HepG2 (cell line): ENCODE data around the gene FBLIM1.

Experiments used
- ARID3A ChIP-seq: IDR thresholded peaks from 2 replicates; pipeline ENCODE4 v1.6.1; 2012; ENCODE audit warnings: low read depth, low read length, improper control_type of control experiment
- FLYWCH1 ChIP-seq: sonication (generic); formaldehyde crosslinking; IDR thresholded peaks from 2 replicates; pipeline ENCODE4 v1.8.1; 2023; ENCODE audit warnings: mild to moderate bottlenecking, missing genetic modification reagents
- HNF4A ChIP-seq: sonication (generic); formaldehyde crosslinking; IDR thresholded peaks from 2 replicates; pipeline ENCODE4 v1.4.0; 2020; ENCODE audit warnings: missing genetic modification reagents
- HNRNPLL ChIP-seq: fragments of 200-400 bp; formaldehyde crosslinking; IDR thresholded peaks from 2 replicates; pipeline ENCODE4 v1.6.1; 2017; ENCODE audit warnings: mild to moderate bottlenecking, low read depth, low read length; ENCODE audit not compliant: poor library complexity, severe bottlenecking
- MTA1 ChIP-seq: sonication (generic); formaldehyde crosslinking; IDR thresholded peaks from 2 replicates; pipeline ENCODE4 v1.4.0; 2020; ENCODE audit warnings: missing genetic modification reagents, mild to moderate bottlenecking, borderline replicate concordance
- PBX3 ChIP-seq: sonication (generic); formaldehyde crosslinking; IDR thresholded peaks from 2 replicates; pipeline ENCODE4 v1.8.1; 2023; ENCODE audit warnings: missing genetic modification reagents, inconsistent platforms, borderline replicate concordance
- POLR2A ChIP-seq, 2 experiments: IDR thresholded peaks; 2 replicates each; pipeline ENCODE4 v1.6.1; 2011; ENCODE audit warnings: low read depth in 2 of 2, low read length in 2 of 2, mild to moderate bottlenecking in 1 of 2, moderate library complexity in 1 of 2; ENCODE audit not compliant: insufficient read depth in 1 of 2
- REST ChIP-seq, 2 experiments: IDR thresholded peaks; 2 replicates each; pipeline ENCODE4 v1.6.1; 2011 to 2012; ENCODE audit warnings: low read length in 2 of 2, borderline replicate concordance in 1 of 2, low read depth in 1 of 2, mild to moderate bottlenecking in 1 of 2, moderate library complexity in 1 of 2
- TAF1 ChIP-seq: sonication (generic); formaldehyde crosslinking; IDR thresholded peaks from 2 replicates; pipeline ENCODE4 v1.4.0; 2020; ENCODE audit warnings: missing genetic modification reagents
- TARDBP ChIP-seq: sonication (generic); formaldehyde crosslinking; IDR thresholded peaks from 2 replicates; pipeline ENCODE4 v1.8.0; 2022; ENCODE audit warnings: mild to moderate bottlenecking, missing genetic modification reagents

- TF ChIP-seq REST (IDR thresholded peaks at IDR 0.05; ENCODE audit: borderline replicate concordance in 1 of 2, low read depth in 1 of 2, low read length in 2 of 2) (no peak), FLYWCH1 (CRISPR knock-in tag) (no peak), POLR2A (IDR thresholded peaks at IDR 0.05; ENCODE audit: insufficient read depth in 1 of 2, low read depth in 2 of 2, low read length in 2 of 2) (0 out of 4 replicates have a peak, but pooled peaks of 1 of the 2 experiments have one; percentile 16), HNF4A (no peak), HNRNPLL (no peak), ARID3A (no peak), PBX3 (no peak), TARDBP (no peak), TAF1 (CRISPR knock-in tag) (no peak), MTA1 (CRISPR knock-in tag) (no peak)
Measured at GRCh38 chr1:15777909-15778707, 19.5 kb downstream of the FBLIM1 start.
